Retinal pigment epithelial cell (primary cell): ENCODE results near the gene NEURL1.

Source experiments
- DNase-seq: peaks from one replicate; pipeline ENCODE4 v3.0.0-alpha.2; 2010; ENCODE audit warnings: low read depth
- H3K4me3 ChIP-seq: 2 replicates; pipeline ENCODE4 v1.5.1; 2011; ENCODE audit warnings: mild to moderate bottlenecking, low read length, control low read depth, moderate library complexity
- CTCF ChIP-seq: conservative IDR thresholded peaks from 2 replicates; pipeline ENCODE4 v1.5.1; 2011; ENCODE audit warnings: low read depth, low read length, control low read depth, inconsistent platforms

Gene NEURL1

DNA sequence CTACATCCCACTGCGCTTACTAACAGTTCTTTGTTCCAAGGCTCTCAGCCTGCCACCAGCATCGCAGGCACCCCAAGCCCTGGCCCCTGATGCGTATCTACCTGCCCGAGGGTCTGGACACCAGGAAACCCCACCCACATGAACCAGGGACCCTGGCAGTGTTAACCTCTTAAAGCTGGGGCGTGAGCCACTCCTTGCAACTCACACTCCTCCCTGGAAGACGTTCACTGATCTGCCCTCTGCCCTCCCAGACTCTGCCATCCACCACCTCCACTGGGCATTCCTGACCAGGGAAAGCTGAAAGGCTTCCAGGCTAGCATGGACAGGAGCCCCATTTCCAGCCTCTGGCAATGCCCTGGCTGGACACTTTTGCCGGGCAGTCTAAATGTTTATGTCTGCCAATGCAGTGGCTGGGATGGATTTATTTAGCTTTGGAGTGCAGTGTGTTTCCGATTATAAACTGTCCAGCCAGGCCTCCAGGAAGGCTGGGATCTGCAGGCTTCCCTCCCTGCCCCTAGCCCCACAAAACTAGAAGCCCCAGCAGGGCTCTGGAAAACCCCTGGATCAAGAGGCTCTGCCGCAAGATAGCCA, 117.5 kb downstream of the NEURL1 start:
- DNase-seq, result no peak
- no peak overlapping the region for H3K4me3 ChIP-seq
- no peak for TF ChIP-seq CTCF

DNA sequence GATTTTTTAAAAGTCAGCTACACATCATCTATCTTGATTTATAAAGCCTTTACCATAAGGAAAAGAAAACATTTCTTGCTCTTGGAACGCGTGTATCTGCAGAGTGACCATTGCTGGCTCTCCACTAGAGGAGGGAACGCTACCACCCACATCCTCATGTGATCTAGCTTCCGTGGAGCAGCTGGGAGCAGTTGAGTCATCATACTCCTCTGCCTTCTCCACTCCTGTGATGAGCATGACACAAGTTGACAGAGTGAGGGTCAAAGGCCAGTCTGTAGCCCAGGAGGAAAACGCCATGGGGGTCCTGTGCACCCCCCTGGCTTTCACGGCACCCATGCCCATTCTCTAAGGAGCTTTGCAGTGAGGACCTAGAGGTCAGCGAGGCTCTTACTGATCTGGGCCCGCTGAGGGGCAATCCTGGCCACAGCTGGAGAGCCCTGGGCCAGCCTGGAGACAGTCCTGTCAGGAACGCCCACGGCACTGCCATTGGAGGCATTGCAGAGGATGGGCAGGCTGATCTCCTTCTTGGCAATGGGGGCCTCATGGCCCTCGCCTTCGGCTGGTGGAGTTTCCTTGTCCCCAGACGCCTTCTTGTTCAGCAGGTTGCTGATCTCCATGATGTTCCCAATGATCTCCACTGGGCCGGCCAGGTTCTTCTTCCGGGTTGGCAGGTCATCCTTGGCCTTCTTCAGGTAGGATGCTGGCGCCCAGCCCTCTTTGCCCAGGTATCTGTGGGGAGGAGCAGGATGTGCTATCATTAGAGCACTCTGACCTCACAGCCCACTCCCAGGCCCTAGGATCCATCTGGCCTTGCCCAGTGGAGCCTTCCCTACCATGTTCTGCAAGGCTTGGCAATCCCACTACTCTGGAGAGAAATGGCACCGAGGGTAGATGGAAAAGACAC, 119.2 kb downstream of the NEURL1 start:
- DNase-seq, result no peak
- no peak overlapping the region for H3K4me3 ChIP-seq
- no peak for TF ChIP-seq CTCF

DNA sequence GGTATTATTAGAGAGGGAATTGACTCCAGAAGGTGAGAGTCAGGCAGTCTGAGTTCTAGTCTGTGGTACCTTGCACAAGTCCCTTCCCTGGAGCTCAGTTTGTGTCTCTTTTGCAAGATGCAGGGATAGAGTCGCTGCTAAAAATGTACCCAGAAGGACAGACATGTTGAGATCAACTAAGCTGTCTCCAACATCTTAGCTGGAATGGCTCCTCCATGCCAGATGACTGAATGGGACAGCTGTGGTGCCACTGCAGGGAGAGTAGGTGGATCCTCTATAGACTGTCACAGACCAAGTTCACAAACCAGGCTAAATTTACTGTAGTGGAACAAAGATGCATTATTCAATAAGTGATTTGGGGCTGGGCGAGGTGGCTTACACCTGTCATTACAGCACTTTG, 120.1 kb downstream of the NEURL1 start:
- no peak for DNase-seq
- no peak for TF ChIP-seq CTCF
- no peak overlapping the region for H3K4me3 ChIP-seq

DNA sequence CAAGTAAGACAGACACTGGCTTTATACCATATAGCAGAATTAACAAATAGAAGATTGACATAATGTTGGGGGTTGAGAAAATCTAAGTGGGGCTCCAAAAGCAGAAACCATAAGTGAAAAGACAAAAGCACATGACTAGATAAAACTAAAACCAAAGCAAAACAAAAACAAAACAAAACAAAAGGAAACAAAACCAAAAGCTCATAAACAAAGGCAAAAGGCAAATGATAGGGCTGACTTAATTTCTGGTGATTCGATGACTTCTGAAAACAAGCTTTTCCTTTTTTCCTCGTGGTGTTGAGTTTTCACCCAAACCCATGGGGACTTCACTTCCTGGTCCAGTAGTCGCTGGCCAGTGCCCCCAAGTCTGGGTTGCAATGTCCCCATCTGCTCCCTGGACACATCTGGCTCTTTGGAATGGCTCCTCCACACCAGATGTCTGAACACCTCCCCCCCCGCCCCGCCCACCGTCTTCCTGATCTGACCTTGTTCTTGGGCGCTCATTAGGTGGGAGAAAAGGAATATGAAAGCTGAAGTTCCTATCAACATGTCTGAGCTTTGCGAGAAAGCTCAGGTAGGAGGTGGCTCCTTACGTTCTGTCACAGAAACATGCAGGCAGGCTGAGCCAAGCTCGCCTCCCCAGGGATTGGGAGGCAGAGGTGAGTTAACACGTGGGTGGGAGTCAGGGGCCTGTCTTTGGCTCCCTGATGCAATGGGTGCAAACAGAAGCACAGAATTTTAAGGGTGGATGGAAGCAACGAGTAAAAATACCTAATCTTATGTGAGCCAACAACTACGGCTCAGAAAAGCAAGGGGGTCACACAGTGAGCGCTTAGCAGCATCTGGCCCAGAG, 121.0 kb downstream of the NEURL1 start:
- no peak for TF ChIP-seq CTCF
- no peak overlapping the region for H3K4me3 ChIP-seq

DNA sequence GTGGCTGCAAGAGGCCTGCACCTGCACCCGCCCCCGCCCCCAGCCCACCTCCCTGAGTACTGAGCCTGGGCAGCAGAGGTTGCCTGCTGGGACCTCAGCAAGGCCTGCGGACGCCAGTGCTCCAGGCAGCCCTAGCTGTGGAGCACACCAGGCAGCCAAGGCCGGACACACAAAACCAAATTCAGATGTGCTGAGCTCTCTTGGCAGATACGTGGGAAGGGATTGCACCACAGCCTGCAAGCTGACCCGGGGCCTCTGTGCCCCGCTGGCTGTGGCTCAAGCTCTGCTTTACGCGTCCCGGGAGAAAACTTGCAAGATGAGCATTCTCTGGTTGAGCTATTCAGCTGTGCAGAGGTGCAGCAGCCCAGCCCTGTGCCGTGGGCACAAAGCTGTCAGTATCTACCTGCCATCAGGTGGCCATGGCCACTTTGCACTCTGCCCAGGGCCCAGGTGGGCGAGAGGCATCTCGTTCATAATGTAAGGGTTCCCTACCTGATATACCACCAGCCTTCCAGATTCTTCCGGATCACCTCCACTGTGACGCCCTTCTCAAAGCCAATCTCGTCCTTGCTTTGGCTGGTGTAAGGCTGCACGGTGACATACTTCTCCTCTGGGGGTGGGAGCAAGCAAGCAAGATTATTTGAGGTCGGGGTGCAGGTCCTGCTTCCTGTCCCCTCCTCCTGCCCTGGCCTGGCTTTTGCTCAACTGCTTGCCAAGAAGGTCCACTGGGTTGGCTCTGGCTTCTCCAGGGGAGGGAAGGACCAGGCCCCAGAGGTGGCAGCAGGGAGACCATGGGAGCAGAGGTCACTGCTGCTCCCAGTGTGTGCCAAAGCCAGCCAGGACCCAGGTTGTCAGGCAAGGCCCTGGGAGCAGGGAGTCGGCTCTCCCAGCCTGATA, 123.4 kb downstream of the NEURL1 start:
- H3K4me3 ChIP-seq, result no peak overlapping the region
- DNase-seq, result no peak
- TF ChIP-seq CTCF, result no peak

More for the DNA sequence above, 121.0 kb downstream of the NEURL1 start:
- no peak for DNase-seq

DNA sequence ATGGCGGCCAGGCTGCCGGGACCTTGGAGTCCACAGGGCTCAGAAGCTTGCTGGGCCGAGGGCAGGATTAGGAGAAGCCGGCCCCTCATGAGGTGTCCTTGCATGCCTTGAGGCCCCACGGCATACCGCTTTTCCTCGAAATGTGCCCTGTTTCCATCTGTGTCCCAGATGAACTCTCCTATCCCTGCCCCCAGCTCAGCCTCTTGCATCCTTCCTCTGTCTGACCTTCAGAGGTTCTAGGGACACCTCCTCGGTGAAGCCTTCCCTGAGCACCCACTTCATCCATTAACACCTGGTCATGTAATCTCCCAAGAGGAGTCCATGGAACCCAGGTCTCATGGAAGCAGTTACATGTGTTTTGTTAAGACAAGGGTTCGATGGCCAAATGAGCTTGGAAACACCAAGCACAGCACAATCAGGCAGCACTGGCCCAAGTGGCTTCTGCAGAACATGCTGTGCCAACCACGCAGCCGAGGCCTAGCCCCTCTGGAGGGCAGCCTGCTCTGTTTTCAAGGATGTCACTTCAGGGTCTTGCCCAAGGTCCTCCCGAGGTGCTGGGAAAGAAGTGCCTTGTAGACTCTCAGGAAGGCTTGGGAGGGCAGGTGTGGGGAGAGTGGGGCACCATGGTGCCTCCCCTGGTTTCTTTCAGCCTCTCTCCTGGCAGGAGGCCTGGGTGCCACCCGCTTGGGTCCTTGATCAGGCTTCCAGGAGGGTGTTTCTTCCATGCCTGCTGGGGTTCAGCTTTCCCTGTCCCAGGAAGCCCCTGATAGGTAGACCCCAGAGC, 124.3 kb downstream of the NEURL1 start:
- DNase-seq, result no peak
- H3K4me3 ChIP-seq, result no peak overlapping the region

More for the DNA sequence above, 124.3 kb downstream of the NEURL1 start:
- no peak for TF ChIP-seq CTCF
